Liver (tissue), 9 donors: Measurements from ENCODE around the gene GSTT2B. TPM values are rescaled to one million over a fixed set of nuclear protein-coding genes. Genes with fewer than 3 reads are reported as not detected.

Experiments used
- DNase-seq: peaks from one replicate; pipeline ENCODE4 v3.0.0-alpha.2; 2017; ENCODE audit warnings: low spot score
- H3K27ac ChIP-seq, 2 donors: one replicate each; pipeline ENCODE4 v1.7.0; 2013; ENCODE audit warnings: inconsistent platforms in 2 of 2, low read length in 2 of 2, control low read depth in 1 of 2, low read depth in 1 of 2, mild to moderate bottlenecking in 1 of 2
- H3K27me3 ChIP-seq, 4 donors: one replicate each; pipeline versions ENCODE4 v1.6.1 to v1.7.0; 2013; ENCODE audit warnings: low read length in 3 of 4, inconsistent platforms in 1 of 4, mild to moderate bottlenecking in 1 of 4, moderate library complexity in 1 of 4; ENCODE audit not compliant: control insufficient read depth in 4 of 4, insufficient read depth in 4 of 4
- H3K36me3 ChIP-seq, 4 donors: one replicate each; pipeline versions ENCODE4 v1.6.1 to v1.7.0; 2013; ENCODE audit warnings: low read length in 3 of 4, mild to moderate bottlenecking in 3 of 4, low read depth in 1 of 4, moderate library complexity in 1 of 4; ENCODE audit not compliant: control insufficient read depth in 4 of 4, insufficient read depth in 3 of 4
- H3K4me1 ChIP-seq, 4 donors: one replicate each; pipeline versions ENCODE4 v1.6.1 to v1.7.0; 2013; ENCODE audit warnings: low read length in 3 of 4, mild to moderate bottlenecking in 3 of 4, moderate library complexity in 1 of 4; ENCODE audit not compliant: control insufficient read depth in 4 of 4, insufficient read depth in 4 of 4
- H3K4me3 ChIP-seq, 3 donors: one replicate each; pipeline versions ENCODE4 v1.6.1 to v1.7.0; 2013; ENCODE audit warnings: low read length in 3 of 3, control low read depth in 1 of 3, low read depth in 1 of 3, mild to moderate bottlenecking in 1 of 3
- H3K9ac ChIP-seq, 2 donors: one replicate each; pipeline ENCODE4 v1.7.0; 2013; ENCODE audit warnings: low read length in 2 of 2, mild to moderate bottlenecking in 2 of 2, moderate library complexity in 2 of 2, control low read depth in 1 of 2, low read depth in 1 of 2
- H3K9me3 ChIP-seq, 4 donors: one replicate each; pipeline versions ENCODE4 v1.6.1 to v1.7.0; 2013; ENCODE audit warnings: low read length in 3 of 4; ENCODE audit not compliant: control insufficient read depth in 4 of 4
- ATF3 ChIP-seq: IDR thresholded peaks from 2 replicates; pipeline ENCODE4 v1.6.1; 2016; ENCODE audit warnings: antibody characterized with exemption
- CTCF ChIP-seq: fragments of 150-350 bp; IDR thresholded peaks from 2 replicates; pipeline ENCODE4 v1.5.1; 2017; ENCODE audit warnings: improper control_type of control experiment, low read depth, low read length; ENCODE audit not compliant: missing input control
- FOXA1 ChIP-seq: IDR thresholded peaks from 2 replicates; pipeline ENCODE4 v1.6.1; 2016; ENCODE audit warnings: antibody characterized with exemption
- FOXA2 ChIP-seq: IDR thresholded peaks from 2 replicates; pipeline ENCODE4 v1.6.1; 2016; ENCODE audit warnings: antibody characterized with exemption
- HNF4G ChIP-seq: IDR thresholded peaks from 2 replicates; pipeline ENCODE4 v1.6.1; 2016; ENCODE audit warnings: antibody characterized with exemption
- JUND ChIP-seq, 2 donors: IDR thresholded peaks; 2 replicates each; pipeline ENCODE4 v1.6.1; 2016; ENCODE audit warnings: antibody characterized with exemption in 2 of 2
- MAX ChIP-seq: IDR thresholded peaks from 2 replicates; pipeline ENCODE4 v1.6.1; 2016; ENCODE audit warnings: antibody characterized with exemption
- NR2F2 ChIP-seq: IDR thresholded peaks from 2 replicates; pipeline ENCODE4 v1.6.1; 2016; ENCODE audit warnings: antibody characterized with exemption
- RAD21 ChIP-seq, 2 donors: IDR thresholded peaks; 2 replicates each; pipeline ENCODE4 v1.6.1; 2016; ENCODE audit warnings: antibody characterized with exemption in 2 of 2, mild to moderate bottlenecking in 2 of 2
- REST ChIP-seq: IDR thresholded peaks from 2 replicates; pipeline ENCODE4 v1.6.1; 2016; ENCODE audit warnings: antibody characterized with exemption, mild to moderate bottlenecking
- RXRA ChIP-seq, 2 donors: IDR thresholded peaks; 2 replicates each; pipeline ENCODE4 v1.6.1; 2017 to 2018; ENCODE audit warnings: antibody characterized with exemption in 2 of 2, mild to moderate bottlenecking in 1 of 2
- TAF1 ChIP-seq: conservative IDR thresholded peaks from 2 replicates; pipeline ENCODE4 v1.6.1; 2016; ENCODE audit warnings: antibody characterized with exemption, mild to moderate bottlenecking
- YY1 ChIP-seq: IDR thresholded peaks from 2 replicates; pipeline ENCODE4 v1.6.1; 2016; ENCODE audit warnings: antibody characterized with exemption, mild to moderate bottlenecking
- WGBS: extraction: QIAGEN DNeasy Blood & Tissue Kit; methylation state at CpG from one replicate; pipeline ENCODE4 v1.1.7; 2013; 5-methylcytosine and 5-hydroxymethylcytosine counted together
- polyA plus RNA-seq, 2 donors: library from polyadenylated mRNA; stranded (reverse) in 1 of 2; unstranded in 1 of 2; fragments of 200-250 nt in 1 of 2; fragments of >200 nt in 1 of 2; fragmentation: Nextera tagmentation in 1 of 2; extraction: Ambion mirVana in 1 of 2; gene quantifications; one replicate each; pipeline versions ENCODE4 v1.2.1 to v1.2.3, GENCODE V29; 2013 to 2015
- total RNA-seq, 2 donors: library from RNA; depleted of rRNA; stranded (reverse); fragments of >200 nt; gene quantifications; one replicate each; pipeline ENCODE4 v1.2.3, GENCODE V29; 2014
- donor health status: healthy.
- donor health status: healthy.
- donor health status: healthy.
- donor health status: healthy.
- donor health status: healthy.

The GSTT2B gene
- total and polyA plus RNA-seq, 4 donors: 8.0 to 16.8 (median 11.3) TPM

GRCh38 chr22:23911318-23911980, 49.5 kb downstream of the GSTT2B start:
- Histone ChIP-seq H3K27ac (no peak overlapping the region), H3K4me3 (no peak overlapping the region), H3K9ac (no peak overlapping the region), H3K9me3 (no peaks in the 10 kb centered on the region), H3K27me3 (no peaks in the 10 kb centered on the region), H3K36me3 (no peaks in the 10 kb centered on the region), H3K4me1 (peaks cover 0 to 23% (median 6%) of the 10 kb centered on the region in 4 donors)
- WGBS: 95% methylated on average over 12 of the region's 12 CpGs
- TF ChIP-seq RAD21 (IDR thresholded peaks at IDR 0.05): no peak
- no peak for TF ChIP-seq HNF4G
- TF ChIP-seq CTCF: no peak
- no peak for TF ChIP-seq YY1
- no peak for TF ChIP-seq MAX
- TF ChIP-seq FOXA1: no peak
- TF ChIP-seq JUND (IDR thresholded peaks at IDR 0.05): no peak
- TF ChIP-seq TAF1: no peak
- DNase-seq: no peak

GRCh38 chr22:23910496-23911190, 50.4 kb downstream of the GSTT2B start:
- no peaks in the 10 kb centered on the region for H3K9me3 ChIP-seq
- H3K9ac ChIP-seq: no peak overlapping the region
- TF ChIP-seq MAX: no peak
- no peak for TF ChIP-seq REST
- no peak for TF ChIP-seq ATF3
- TF ChIP-seq JUND (IDR thresholded peaks at IDR 0.05): no peak
- no peak for TF ChIP-seq RXRA (IDR thresholded peaks at IDR 0.05)
- TF ChIP-seq FOXA1: no peak
- no peak for TF ChIP-seq RAD21 (IDR thresholded peaks at IDR 0.05)
- TF ChIP-seq HNF4G: no peak
- no peak for TF ChIP-seq TAF1
- TF ChIP-seq FOXA2: no peak
- TF ChIP-seq CTCF: no peak
- no peak for TF ChIP-seq NR2F2
- no peak for DNase-seq
- H3K4me1 ChIP-seq: peaks cover 0 to 23% (median 6%) of the 10 kb centered on the region in 4 donors
- no peaks in the 10 kb centered on the region for H3K36me3 ChIP-seq
- no peak overlapping the region for H3K4me3 ChIP-seq
- no peaks in the 10 kb centered on the region for H3K27me3 ChIP-seq
- no peak overlapping the region for H3K27ac ChIP-seq
- 69% methylated on average over 3 of the region's 3 CpGs for WGBS
